Dendritic cell treated with granulocyte-macrophage colony-stimulating factor and Interleukin-4, amounts not matched to agents 40 ng/mL and 50 ng/mL, for 4 days (primary cell): Measurements from ENCODE around the gene ETHE1.

Experiments
- H3K27ac Mint-ChIP-seq: one replicate; pipeline ENCODE4 v1.8.0; 2022; ENCODE audit warnings: mild to moderate bottlenecking, mixed read lengths
- H3K27me3 Mint-ChIP-seq: one replicate; pipeline ENCODE4 v1.8.0; 2022; ENCODE audit warnings: mild to moderate bottlenecking, mixed read lengths
- H3K36me3 Mint-ChIP-seq: one replicate; pipeline ENCODE4 v1.8.0; 2022; ENCODE audit warnings: low read depth, mixed read lengths
- H3K4me1 Mint-ChIP-seq: one replicate; pipeline ENCODE4 v1.8.0; 2022; ENCODE audit warnings: low read depth, mixed read lengths
- H3K4me3 Mint-ChIP-seq: one replicate; pipeline ENCODE4 v1.8.0; 2022; ENCODE audit warnings: mild to moderate bottlenecking, moderate library complexity, mixed read lengths
- H3K9me3 Mint-ChIP-seq: one replicate; pipeline ENCODE4 v1.8.0; 2022; ENCODE audit warnings: mixed read lengths
- intact Hi-C: fragments of 100-400 bp; cut with micrococcal nuclease; formaldehyde crosslinking; loops from one replicate; pipeline ENCODE4 v1.15.0; 2022

ETHE1 gene

DNA sequence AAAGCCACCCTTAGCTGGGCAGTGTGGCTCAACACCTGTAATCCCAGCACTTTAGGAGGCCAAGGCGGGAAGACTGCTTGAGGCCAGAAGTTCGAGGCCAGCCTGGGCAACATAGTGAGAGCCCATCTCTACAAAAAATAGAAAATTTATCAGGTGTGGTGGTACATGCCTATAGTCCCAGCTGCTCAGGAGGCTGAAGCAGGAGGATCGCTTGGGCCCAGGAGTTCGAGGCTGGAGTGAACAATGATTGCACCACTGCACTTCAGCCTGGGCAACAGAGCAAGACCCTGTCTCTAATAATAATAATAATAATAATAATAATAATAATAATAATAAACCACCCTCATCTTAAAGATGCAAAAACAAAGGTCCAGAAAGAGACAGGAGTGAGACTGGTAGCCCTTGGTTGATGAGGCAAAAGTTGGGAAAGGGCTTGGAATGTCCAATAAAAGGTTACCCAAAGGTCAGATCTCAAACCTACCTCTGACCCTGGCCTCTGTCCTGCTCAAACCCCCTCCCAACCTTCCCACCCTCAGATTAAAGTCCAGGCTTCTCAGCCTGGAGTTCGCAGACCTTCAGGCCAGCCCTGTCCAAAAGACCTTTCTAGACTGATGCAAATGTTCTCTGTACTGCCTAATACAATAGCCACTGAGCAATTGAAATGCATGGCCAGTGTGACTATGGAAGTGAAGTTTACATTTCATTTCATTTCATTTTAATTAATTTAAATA is 15.1 kb upstream of the ETHE1 start:
- no peak overlapping the region for H3K4me3 Mint-ChIP-seq
- intact Hi-C loops, result no loop called here
- H3K9me3 Mint-ChIP-seq, result no peaks in the 10 kb centered on the region
- H3K36me3 Mint-ChIP-seq, result peaks cover 97% of the 10 kb centered on the region
- no peaks in the 10 kb centered on the region for H3K4me1 Mint-ChIP-seq
- no peaks in the 10 kb centered on the region for H3K27me3 Mint-ChIP-seq
- no peak overlapping the region for H3K27ac Mint-ChIP-seq

DNA sequence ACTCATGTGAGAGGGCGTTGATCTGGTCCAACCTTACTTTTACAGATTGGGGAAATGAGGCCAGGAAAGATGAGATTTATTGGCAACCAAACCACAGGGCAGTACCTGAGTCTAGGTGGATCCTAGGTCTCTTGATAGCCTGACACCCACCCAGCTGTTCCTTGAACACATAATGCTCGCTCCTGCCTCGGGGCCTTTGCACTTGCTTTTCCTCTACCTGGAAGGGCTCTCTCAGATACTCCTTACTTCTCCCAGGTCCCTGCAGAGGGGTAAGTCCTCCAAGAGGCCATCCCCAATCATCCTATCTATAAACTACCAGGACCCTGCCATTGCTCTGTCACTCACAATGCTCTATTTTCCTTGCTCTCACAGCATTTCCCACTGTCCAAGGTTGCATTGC is 13.4 kb upstream of the ETHE1 start:
- Mint-ChIP-seq H3K4me1 (peaks cover 3% of the 10 kb centered on the region), H3K27me3 (peaks cover 2% of the 10 kb centered on the region), H3K27ac (no peak overlapping the region), H3K4me3 (no peak overlapping the region), H3K36me3 (peaks cover 85% of the 10 kb centered on the region), H3K9me3 (no peaks in the 10 kb centered on the region)
- intact Hi-C loops, result no loop called here

DNA sequence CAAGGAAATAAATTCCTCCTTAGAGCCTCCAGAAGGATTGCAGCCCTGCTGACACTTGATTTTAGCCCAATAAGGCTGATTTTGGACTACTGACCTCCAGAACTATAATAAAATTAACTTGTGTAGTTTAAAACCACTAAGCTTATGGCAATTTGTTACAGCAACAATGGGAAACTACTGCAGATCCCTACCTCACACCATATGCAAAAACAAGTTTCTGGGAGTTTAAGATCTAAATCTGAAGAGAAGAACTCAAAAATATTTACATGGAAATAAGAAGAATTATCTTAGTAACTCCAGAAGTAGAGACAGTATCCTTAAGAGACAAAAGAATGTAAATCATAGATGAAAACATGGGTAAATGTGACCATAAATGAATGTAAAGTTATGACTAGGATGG is 11.9 kb upstream of the ETHE1 start:
- H3K9me3 Mint-ChIP-seq, result no peaks in the 10 kb centered on the region
- H3K27me3 Mint-ChIP-seq, result peaks cover 3% of the 10 kb centered on the region
- H3K27ac Mint-ChIP-seq, result no peak overlapping the region
- H3K36me3 Mint-ChIP-seq, result peaks cover 74% of the 10 kb centered on the region
- peaks cover 14% of the 10 kb centered on the region for H3K4me1 Mint-ChIP-seq
- intact Hi-C loops, result no loop called here
- H3K4me3 Mint-ChIP-seq, result no peak overlapping the region

DNA sequence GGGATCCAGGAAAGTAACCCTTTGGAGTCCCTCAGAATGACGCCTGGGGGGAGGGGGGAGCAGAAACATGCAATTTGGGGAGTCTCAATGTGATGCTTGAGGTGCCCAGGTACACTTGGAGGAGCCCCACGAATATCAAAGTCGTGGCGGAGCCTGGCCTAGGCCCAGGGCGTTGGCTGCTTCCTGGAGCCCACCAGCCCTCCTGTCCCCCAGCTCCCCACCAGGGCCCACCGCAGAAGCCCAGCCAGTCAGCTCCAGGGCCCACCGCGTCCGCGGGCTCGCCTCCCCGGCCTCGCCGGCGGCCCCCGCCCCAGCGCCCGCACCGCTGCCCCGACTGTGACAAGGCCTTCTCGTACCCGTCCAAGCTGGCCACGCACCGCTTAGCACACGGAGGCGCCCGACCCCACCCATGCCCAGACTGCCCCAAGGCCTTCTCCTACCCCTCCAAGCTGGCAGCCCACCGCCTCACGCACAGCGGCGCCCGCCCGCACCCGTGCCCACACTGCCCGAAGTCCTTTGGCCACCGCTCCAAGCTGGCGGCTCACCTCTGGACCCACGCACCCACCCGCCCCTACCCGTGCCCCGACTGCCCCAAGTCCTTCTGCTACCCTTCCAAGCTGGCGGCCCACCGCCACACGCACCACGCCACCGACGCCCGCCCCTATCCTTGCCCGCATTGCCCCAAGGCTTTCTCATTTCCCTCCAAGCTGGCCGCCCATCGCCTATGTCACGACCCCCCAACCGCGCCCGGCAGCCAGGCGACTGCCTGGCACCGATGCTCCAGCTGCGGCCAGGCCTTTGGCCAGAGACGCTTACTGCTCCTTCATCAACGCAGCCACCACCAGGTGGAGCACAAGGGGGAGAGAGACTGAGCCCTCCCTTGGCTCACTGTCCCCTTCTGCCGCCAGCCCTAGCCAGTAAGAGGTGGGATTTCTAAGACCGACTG is 8.1 kb upstream of the ETHE1 start:
- Mint-ChIP-seq H3K4me3 (peak overlapping the region; percentile 38), H3K9me3 (no peaks in the 10 kb centered on the region), H3K27ac (peak overlapping the region; percentile 8), H3K4me1 (peaks cover 32% of the 10 kb centered on the region), H3K27me3 (peaks cover 3% of the 10 kb centered on the region), H3K36me3 (peaks cover 44% of the 10 kb centered on the region)
- intact Hi-C loops, result no loop called here

DNA sequence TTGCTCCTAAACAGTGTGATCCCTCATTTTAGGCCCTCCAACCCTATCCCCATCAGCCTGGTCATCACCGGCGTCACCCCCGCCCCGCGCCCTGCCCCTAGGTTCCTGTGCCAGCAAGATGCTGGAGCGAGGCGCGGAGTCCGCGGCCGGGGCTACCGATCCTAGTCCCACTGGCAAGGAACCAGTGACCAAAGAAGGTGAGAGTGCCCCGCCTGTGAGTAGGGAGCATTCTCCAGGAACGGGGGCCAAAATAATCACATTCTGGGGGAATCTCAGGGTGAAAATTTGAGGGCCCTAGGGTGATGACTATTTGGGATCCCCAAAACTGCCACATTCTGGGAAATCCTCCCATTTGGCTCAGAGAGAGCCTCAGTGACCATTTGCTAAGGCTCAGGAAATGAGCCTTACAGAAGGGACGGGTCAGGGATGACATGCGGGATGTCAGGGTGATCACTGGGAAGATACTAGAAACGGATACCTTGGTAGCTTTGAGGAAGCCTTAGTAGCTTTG is 7.4 kb upstream of the ETHE1 start:
- Mint-ChIP-seq H3K4me1 (peaks cover 32% of the 10 kb centered on the region), H3K36me3 (peaks cover 37% of the 10 kb centered on the region), H3K4me3 (peak overlapping the region; percentile 85), H3K9me3 (no peaks in the 10 kb centered on the region), H3K27ac (peak overlapping the region; percentile 89), H3K27me3 (peaks cover 3% of the 10 kb centered on the region)
- intact Hi-C loops, result no loop called here

DNA sequence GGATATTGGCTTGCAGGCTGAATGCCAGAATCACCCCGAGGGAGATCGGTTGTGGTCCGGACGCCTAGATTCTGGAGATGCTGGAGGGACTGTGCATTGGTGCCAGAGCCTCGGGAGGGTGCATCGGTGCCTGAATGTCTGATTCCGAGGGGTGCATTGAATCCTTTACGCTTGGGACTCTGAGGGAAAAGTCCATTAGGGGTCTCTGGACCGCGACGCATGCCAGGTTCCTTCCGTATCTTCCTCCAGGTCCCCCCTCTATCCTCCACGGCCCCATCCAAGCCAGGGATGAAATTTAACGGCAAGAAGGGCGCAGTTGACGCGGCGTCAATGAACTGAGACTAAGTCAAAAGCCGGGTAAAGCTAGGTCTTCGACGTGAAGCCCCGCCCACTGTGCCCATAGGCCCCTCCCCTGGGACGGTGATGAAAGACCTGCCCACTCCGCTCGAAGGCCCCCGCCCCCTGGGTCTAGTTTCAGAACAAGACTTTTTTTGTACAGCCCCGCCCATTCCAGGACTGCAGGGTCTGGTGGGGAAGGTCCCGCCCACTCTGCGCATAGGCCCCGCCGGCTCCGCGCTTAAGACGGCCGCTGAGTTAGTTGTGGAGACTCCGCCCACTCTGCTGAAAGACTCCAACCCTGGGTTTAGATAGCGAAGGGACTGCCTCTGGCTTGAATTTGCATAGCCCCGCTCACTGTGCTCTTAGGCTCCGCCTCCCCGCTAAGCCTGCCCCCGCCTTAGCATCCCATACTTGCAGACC is 6.7 kb upstream of the ETHE1 start:
- Mint-ChIP-seq H3K27me3 (peaks cover 3% of the 10 kb centered on the region), H3K36me3 (peaks cover 31% of the 10 kb centered on the region), H3K27ac (peak overlapping the region; percentile 89), H3K4me1 (peaks cover 32% of the 10 kb centered on the region), H3K4me3 (peak overlapping the region; percentile 85), H3K9me3 (no peaks in the 10 kb centered on the region)
- intact Hi-C loops, result no loop called here

DNA sequence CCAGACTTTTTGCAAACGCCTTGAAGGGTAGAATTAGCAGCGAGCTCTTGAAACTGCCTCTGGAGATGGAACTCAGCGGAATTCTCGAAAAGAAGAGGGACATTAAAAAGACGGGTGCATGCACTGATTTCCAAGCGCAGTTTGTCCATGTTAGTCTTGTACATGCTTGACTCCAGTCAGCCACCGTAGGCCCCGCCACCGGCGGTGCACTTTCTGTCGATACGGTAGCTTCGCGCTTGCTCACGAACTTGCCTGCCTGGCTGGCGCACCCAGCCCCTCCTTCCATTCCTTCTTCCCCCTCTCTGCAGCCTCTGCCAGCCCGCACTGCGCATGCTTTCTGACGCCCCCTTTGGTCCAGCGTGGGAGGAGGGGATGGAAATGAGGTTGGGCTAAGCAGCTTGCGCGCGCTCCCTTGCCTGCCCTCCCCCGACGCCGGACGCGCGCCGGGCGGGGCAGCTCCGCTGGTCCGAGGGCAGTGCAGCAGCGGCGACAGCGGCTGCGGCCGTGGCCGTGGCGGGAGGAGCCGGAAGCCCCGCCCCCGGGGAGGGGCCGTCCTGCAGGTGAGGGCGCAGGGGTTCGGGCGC is 6.1 kb upstream of the ETHE1 start, which contains the start of gene ZNF575:
Gene ZNF575, plus strand, starts transcription at position 227 of the 584 bp plus-strand sequence. CDS start 1,235 bp downstream, outside the sequence.
- Mint-ChIP-seq H3K4me3 (peak within 1 kb of the TSS; percentile 85), H3K27me3 (peaks cover 3% of the 10 kb centered on the region), H3K27ac (peak within 1 kb of the TSS; percentile 89), H3K9me3 (no peaks in the 10 kb centered on the region), H3K36me3 (peaks cover 24% of the 10 kb centered on the region), H3K4me1 (peaks cover 32% of the 10 kb centered on the region)
- intact Hi-C loops, result no loop called here

DNA sequence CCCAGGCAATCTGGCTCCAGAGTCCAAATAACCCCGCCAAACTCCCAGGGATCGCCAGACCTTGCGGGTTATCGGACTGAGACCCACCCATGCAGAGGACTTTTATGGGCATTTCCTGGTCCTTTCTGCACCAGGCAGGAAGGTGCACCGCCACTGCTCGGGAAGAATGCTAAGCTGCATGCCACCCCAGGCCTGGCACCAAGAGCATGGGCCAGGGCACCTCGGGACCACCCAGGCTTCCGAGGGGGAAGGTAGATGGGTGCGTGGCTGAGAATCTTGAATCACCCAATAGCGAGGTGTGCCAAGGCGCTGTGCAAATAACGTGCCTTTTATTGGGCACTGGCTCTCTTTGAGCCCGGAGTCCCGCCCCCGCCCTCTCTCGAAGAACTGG is 5.6 kb upstream of the ETHE1 start:
- intact Hi-C loops, result no loop called here
- no peaks in the 10 kb centered on the region for H3K9me3 Mint-ChIP-seq
- H3K4me3 Mint-ChIP-seq, result peak overlapping the region; percentile 85
- H3K27me3 Mint-ChIP-seq, result peaks cover 3% of the 10 kb centered on the region
- peak overlapping the region; percentile 89 for H3K27ac Mint-ChIP-seq
- H3K4me1 Mint-ChIP-seq, result peaks cover 36% of the 10 kb centered on the region
- peaks cover 19% of the 10 kb centered on the region for H3K36me3 Mint-ChIP-seq

DNA sequence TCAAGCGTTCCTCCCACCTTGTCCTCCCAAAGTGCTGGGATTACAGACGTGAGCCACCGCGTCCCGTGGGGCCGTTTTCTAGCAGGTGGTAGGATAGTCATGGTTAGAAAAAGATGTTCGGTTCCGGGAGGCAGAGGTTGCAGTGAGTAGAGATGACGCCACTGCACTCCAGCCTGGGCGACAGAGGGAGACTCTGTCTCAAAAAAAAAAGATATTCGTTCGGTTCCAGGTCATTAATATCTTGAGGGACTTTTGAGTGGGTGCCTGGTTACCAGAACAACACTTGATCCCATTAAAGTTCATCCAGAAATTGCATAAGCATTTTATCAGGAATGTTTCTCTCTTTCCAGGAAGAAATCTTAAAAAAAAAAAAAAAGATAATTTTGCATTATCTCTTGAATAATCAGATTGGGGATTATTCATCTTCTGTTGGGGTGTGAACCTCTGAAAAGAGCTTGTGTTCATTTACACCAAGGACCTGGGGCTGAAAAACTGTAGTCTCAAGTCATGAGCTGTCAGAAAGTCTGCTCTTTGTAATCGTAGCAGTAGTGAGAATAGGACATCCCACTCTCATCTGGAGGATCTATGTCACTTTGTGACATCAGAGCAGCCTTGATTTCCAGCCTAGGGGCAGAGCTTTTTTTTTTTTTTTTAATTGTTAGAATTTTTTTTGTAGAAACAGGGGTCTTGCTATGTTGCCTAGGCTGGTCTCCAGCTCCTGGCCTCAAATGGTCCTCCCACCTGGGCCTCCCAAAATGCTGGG is 1.0 kb upstream of the ETHE1 start:
- H3K4me3 Mint-ChIP-seq, result peak overlapping the region; percentile 13
- H3K36me3 Mint-ChIP-seq, result peaks cover 36% of the 10 kb centered on the region
- H3K4me1 Mint-ChIP-seq, result peaks cover 37% of the 10 kb centered on the region
- no peaks in the 10 kb centered on the region for H3K27me3 Mint-ChIP-seq
- H3K27ac Mint-ChIP-seq, result peak overlapping the region; percentile 91
- intact Hi-C loops, result loop anchor here (2.0 kb wide), 1 partner anchor 69 kb away; the partner anchor contains the start of genes IRGQ and ZNF576
- no peaks in the 10 kb centered on the region for H3K9me3 Mint-ChIP-seq

DNA sequence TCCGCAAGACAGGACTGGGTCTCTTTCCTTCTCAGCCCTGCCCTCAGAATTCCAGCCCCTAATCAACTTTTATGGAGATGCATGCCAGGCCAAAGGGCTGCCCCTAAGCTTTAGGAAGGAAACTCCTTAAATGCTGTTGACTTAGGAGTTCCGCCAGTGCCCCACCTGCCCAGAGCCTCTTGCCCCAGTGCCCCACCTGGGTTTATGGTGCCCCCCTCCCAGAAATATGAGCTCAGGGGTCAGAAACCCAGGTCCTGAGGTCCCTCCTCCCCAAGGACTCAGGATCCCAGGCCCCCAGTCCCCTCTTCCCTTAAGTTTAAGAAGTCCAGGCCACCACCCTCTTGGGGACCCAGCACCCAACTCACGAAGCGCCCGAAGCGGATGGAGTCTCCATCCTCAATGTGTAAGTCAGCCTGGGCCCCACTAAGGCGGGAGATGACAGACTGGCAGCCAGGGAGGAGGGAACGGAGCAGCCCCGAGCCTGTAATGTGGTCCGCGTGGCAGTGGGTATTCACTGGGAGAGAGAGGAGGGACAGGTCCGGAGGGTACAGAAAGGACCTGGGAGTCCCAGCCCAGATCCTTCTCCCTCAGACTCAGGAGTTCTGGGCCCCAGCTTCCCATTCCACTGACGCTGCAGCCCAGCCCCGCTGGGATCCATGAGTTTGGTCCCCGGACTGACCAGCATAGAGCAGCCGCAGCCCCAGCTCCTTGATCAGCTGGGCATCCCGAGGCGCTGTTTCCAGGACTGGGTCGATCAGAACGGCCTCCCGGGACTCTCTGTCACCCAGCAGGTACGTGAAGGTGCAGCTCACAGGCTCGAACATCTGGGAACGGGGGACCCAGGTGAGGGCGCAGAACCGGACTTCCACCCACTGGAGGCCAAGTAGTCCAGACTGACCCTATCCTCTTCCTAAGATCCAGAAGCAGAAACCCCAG is 897 bp downstream of the ETHE1 start:
- Mint-ChIP-seq H3K9me3 (no peaks in the 10 kb centered on the region), H3K4me3 (peak overlapping the region; percentile 96), H3K4me1 (peaks cover 36% of the 10 kb centered on the region), H3K36me3 (peaks cover 50% of the 10 kb centered on the region), H3K27ac (peak overlapping the region; percentile 91), H3K27me3 (no peaks in the 10 kb centered on the region)
- intact Hi-C loops, result loop anchor here (2.0 kb wide), 1 partner anchor 71 kb away; the partner anchor contains the start of genes IRGQ and ZNF576

DNA sequence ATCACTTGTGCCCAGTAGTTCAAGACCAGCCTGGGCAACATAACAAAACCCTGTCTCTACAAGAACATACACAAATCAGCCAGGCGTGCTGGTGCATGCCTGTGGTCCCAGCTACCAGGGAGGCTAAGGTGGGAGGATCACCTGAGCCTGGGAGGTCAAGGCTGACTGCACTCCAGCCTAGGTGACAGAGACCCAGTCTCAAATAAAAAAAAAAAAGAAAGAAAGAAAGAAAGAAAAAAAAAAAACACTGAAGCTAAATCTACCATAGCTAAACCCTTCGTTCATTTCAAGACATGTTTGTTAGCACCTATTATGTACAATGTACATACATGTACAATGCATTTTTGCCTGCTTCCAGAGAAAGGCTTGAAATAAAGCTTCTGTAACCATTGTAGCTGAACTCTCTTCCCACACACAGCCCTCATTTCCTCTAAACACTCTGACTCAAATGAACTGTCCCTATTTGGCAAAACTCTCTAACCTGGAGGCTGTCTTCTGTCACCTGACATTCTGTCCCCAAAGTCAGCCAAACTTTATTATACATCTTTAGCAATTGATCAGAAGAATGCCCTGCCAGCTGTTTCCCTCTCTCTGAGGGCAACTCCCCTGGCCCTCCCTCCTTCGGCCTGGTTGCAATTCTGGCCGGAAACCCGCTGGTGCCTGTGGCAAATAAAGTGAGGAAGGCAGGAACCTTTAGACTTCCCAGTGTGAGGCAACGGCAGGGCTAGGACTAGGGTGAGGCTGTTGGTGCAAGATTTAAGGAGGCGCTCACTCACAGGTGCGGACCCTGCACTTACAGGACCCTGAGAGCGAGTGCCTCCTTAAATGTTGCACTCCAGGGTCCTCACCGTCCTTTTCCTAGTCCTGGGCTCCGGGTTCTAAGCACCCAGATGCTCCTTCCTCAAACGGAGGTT is 1.8 kb downstream of the ETHE1 start:
- peaks cover 56% of the 10 kb centered on the region for H3K36me3 Mint-ChIP-seq
- peaks cover 44% of the 10 kb centered on the region for H3K4me1 Mint-ChIP-seq
- intact Hi-C loops, result no loop called here
- H3K27ac Mint-ChIP-seq, result peak overlapping the region; percentile 91
- no peaks in the 10 kb centered on the region for H3K9me3 Mint-ChIP-seq
- H3K27me3 Mint-ChIP-seq, result no peaks in the 10 kb centered on the region
- H3K4me3 Mint-ChIP-seq, result peak overlapping the region; percentile 96
